ENCODE results near the gene PLEKHG3.
A peak's percentile ranks its signal among the peaks of the same experiment; 100 is the strongest.

Gene PLEKHG3

GRCh38 chr14:64784006-64784405, 79.8 kb downstream of the PLEKHG3 start:
- no peak for TF ChIP-seq CTCF (IDR thresholded peaks at IDR 0.05; ENCODE audit: insufficient read depth, low read length, missing control alignments)
- no peak overlapping the region for H3K4me3 ChIP-seq (ENCODE audit: low read depth, low read length)
- CTCF ChIA-PET: interaction anchor here (1.1 to 2.0 kb wide), 2 partner anchors 17 to 25 kb away, joined by 4 to 7 read pairs; no protein-coding TSS in a partner anchor
- POLR2A ChIA-PET: no interaction called here
- DNase-seq (ENCODE audit: low read depth, low spot score): no peak

- POLR2A ChIA-PET: no interaction called here
- no peak for TF ChIP-seq CTCF (IDR thresholded peaks at IDR 0.05; ENCODE audit: insufficient read depth, low read length, missing control alignments)
- no peak for DNase-seq (ENCODE audit: low read depth, low spot score)
- no peak overlapping the region for H3K4me3 ChIP-seq (ENCODE audit: low read depth, low read length)
- CTCF ChIA-PET: interaction anchor here (1.2 to 9.5 kb wide), 5 partner anchors 11 to 22 kb away, joined by 3 to 100 read pairs (median 5); no protein-coding TSS in a partner anchor
These were observed 82.3 kb downstream of the PLEKHG3 start for GRCh38 chr14:64786296-64787149.

DNA sequence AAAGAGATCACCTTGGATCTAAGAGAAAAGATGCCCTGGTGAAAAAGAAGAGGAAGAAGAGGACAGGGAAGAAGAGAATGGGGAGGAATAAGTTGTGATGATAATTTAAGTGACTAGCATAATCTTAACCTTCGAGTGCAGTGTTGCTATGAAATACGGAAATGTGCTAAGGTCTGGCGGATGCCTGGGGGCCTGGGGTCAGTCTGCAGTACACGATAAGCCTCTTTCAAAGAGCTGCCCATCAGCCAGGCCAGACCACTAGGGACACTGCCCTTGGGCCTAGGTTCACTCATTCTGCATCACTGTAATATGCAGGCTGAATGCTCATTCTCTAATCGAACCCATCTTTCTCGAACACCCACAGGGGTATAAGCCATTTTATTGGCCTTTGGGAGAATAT, 83.4 kb downstream of the PLEKHG3 start:
- DNase-seq (ENCODE audit: low read depth, low spot score): no peak
- ChIA-PET CTCF (interaction anchor here (0.8 to 9.5 kb wide), 6 partner anchors 14 to 104 kb away, joined by 3 to 100 read pairs (median 4); no protein-coding TSS in a partner anchor), POLR2A (no interaction called here)
- TF ChIP-seq CTCF (IDR thresholded peaks at IDR 0.05; ENCODE audit: insufficient read depth, low read length, missing control alignments): no peak
- H3K4me3 ChIP-seq (ENCODE audit: low read depth, low read length): no peak overlapping the region

GRCh38 chr14:64788706-64789105, 84.5 kb downstream of the PLEKHG3 start:
- CTCF ChIA-PET: interaction anchor here (0.8 to 9.5 kb wide), 6 partner anchors 12 to 104 kb away, joined by 3 to 100 read pairs (median 4); no protein-coding TSS in a partner anchor
- DNase-seq (ENCODE audit: low read depth, low spot score): peak; percentile 88
- no peak for TF ChIP-seq CTCF (IDR thresholded peaks at IDR 0.05; ENCODE audit: insufficient read depth, low read length, missing control alignments)
- H3K4me3 ChIP-seq (ENCODE audit: low read depth, low read length): no peak overlapping the region
- POLR2A ChIA-PET: no interaction called here

DNA sequence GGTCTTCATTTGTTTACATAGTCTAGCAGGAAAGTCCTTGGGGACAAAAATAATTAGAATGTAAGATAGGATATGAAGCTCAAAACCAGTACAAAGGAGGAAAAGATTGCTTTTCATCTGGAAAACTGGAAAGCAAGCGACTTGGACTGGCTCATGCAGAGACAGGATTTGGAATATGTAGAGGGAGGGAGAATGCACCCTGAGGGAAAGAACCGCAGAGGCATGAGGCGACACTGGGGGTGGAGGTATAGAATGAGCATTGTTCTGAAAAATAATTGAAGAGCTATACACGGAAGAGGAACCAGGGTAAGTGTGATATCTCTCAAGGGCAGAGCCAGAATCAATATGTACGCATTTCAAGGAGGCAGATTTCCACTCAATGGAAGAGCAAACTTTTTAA, 85.5 kb downstream of the PLEKHG3 start:
- ChIA-PET CTCF (interaction anchor here (0.8 to 9.5 kb wide), 6 partner anchors 11 to 103 kb away, joined by 3 to 100 read pairs (median 4); no protein-coding TSS in a partner anchor), POLR2A (no interaction called here)
- no peak overlapping the region for H3K4me3 ChIP-seq (ENCODE audit: low read depth, low read length)
- no peak for TF ChIP-seq CTCF (IDR thresholded peaks at IDR 0.05; ENCODE audit: insufficient read depth, low read length, missing control alignments)
- no peak for DNase-seq (ENCODE audit: low read depth, low spot score)

DNA sequence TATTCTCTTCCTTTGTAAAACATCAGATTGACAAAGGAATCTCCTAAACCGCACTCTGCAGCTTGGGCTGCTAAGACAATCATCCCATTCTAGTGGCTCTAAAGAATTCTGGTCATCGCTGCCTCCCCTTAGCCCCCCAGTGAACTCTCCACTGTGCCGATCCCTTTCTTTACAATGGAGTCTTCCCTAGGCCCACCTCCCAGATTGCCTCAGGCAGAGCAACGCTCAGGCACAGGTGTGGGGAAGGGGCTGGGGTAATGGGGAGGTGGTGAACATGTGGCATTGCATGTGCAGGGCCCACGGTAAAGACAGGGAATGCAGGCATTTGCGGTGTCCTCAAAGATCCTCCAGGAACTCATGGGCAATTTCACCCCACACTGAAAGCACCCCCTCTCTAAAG, 86.3 kb downstream of the PLEKHG3 start:
- POLR2A ChIA-PET: no interaction called here
- no peak for TF ChIP-seq CTCF (IDR thresholded peaks at IDR 0.05; ENCODE audit: insufficient read depth, low read length, missing control alignments)
- no peak for DNase-seq (ENCODE audit: low read depth, low spot score)
- no peak overlapping the region for H3K4me3 ChIP-seq (ENCODE audit: low read depth, low read length)
- CTCF ChIA-PET: interaction anchor here (0.8 to 9.5 kb wide), 7 partner anchors 11 to 102 kb away, joined by 3 to 100 read pairs (median 4); no protein-coding TSS in a partner anchor

Data from AG04449 (cell line).